Parathyroid adenoma (tissue), 2 donors: ENCODE data around the gene NEDD4L.

ENCODE experiments used
- H2AFZ ChIP-seq: fragments of 300-600 bp; sonication (generic); one replicate; pipeline ENCODE4 v1.7.0; 2017; ENCODE audit warnings: antibody characterized with exemption, mild to moderate bottlenecking
- H3K27ac ChIP-seq: fragments of 300-600 bp; sonication (generic); one replicate; pipeline ENCODE4 v1.7.0; 2017
- H3K27me3 ChIP-seq: fragments of 300-600 bp; sonication (generic); one replicate; pipeline ENCODE4 v1.7.0; 2017; ENCODE audit warnings: low read length; ENCODE audit not compliant: control insufficient read depth, insufficient read depth
- H3K36me3 ChIP-seq: fragments of 300-600 bp; sonication (generic); one replicate; pipeline ENCODE4 v1.7.0; 2017; ENCODE audit warnings: low read length; ENCODE audit not compliant: control insufficient read depth, insufficient read depth
- H3K4me1 ChIP-seq: fragments of 300-600 bp; sonication (generic); one replicate; pipeline ENCODE4 v1.7.0; 2017; ENCODE audit warnings: control low read depth
- H3K4me2 ChIP-seq: fragments of 300-600 bp; sonication (generic); one replicate; pipeline ENCODE4 v1.7.0; 2017; ENCODE audit warnings: low read length
- H3K4me3 ChIP-seq: fragments of 300-600 bp; sonication (generic); one replicate; pipeline ENCODE4 v1.7.0; 2017; ENCODE audit warnings: low read depth, low read length
- H3K79me2 ChIP-seq: fragments of 300-600 bp; sonication (generic); one replicate; pipeline ENCODE4 v1.7.0; 2017; ENCODE audit warnings: control low read depth
- H3K9ac ChIP-seq: fragments of 300-600 bp; sonication (generic); one replicate; pipeline ENCODE4 v1.7.0; 2017; ENCODE audit warnings: mild to moderate bottlenecking
- H3K9me3 ChIP-seq: fragments of 300-600 bp; sonication (generic); one replicate; pipeline ENCODE4 v1.7.0; 2017; ENCODE audit warnings: low read length; ENCODE audit not compliant: control insufficient read depth
- CTCF ChIP-seq: fragments of 300-600 bp; sonication (generic); IDR thresholded peaks from one replicate; pipeline ENCODE4 v1.7.0; 2017; ENCODE audit warnings: antibody characterized with exemption, mild to moderate bottlenecking
- donor health status: primary hyperparathyroidism.

NEDD4L gene

GRCh38 chr18:58069099-58069498 lies 25.1 kb downstream of the NEDD4L start:
- no peaks in the 10 kb centered on the region for H3K4me1 ChIP-seq
- TF ChIP-seq CTCF = no peak
- H3K79me2 ChIP-seq = no peaks in the 10 kb centered on the region
- no peak overlapping the region for H2AFZ ChIP-seq
- no peak overlapping the region for H3K9ac ChIP-seq
- H3K4me3 ChIP-seq = no peak overlapping the region
- no peak overlapping the region for H3K27ac ChIP-seq
- H3K36me3 ChIP-seq = no peaks in the 10 kb centered on the region
- no peaks in the 10 kb centered on the region for H3K27me3 ChIP-seq
- H3K4me2 ChIP-seq = no peak overlapping the region
- H3K9me3 ChIP-seq = no peaks in the 10 kb centered on the region

GRCh38 chr18:58069721-58070292 lies 25.8 kb downstream of the NEDD4L start:
- Histone ChIP-seq H3K27ac (no peak overlapping the region), H3K36me3 (no peaks in the 10 kb centered on the region), H3K4me1 (no peaks in the 10 kb centered on the region), H3K4me2 (no peak overlapping the region), H3K79me2 (no peaks in the 10 kb centered on the region), H3K9me3 (no peaks in the 10 kb centered on the region), H3K27me3 (no peaks in the 10 kb centered on the region), H3K9ac (no peak overlapping the region), H3K4me3 (no peak overlapping the region), H2AFZ (no peak overlapping the region)
- TF ChIP-seq CTCF = no peak

- H3K4me2 ChIP-seq = no peak overlapping the region
- H3K4me3 ChIP-seq = no peak overlapping the region
- no peaks in the 10 kb centered on the region for H3K9me3 ChIP-seq
- H3K4me1 ChIP-seq = no peaks in the 10 kb centered on the region
- H2AFZ ChIP-seq = no peak overlapping the region
- no peak overlapping the region for H3K9ac ChIP-seq
- no peaks in the 10 kb centered on the region for H3K36me3 ChIP-seq
- H3K27me3 ChIP-seq = no peaks in the 10 kb centered on the region
- H3K27ac ChIP-seq = no peak overlapping the region
- TF ChIP-seq CTCF = no peak
- H3K79me2 ChIP-seq = peaks cover 3% of the 10 kb centered on the region
These were observed 32.0 kb downstream of the NEDD4L start for GRCh38 chr18:58076052-58076451.

- H3K4me1 ChIP-seq = no peaks in the 10 kb centered on the region
- H3K9ac ChIP-seq = no peak overlapping the region
- H3K9me3 ChIP-seq = no peaks in the 10 kb centered on the region
- no peaks in the 10 kb centered on the region for H3K36me3 ChIP-seq
- no peak overlapping the region for H3K4me2 ChIP-seq
- H2AFZ ChIP-seq = no peak overlapping the region
- no peaks in the 10 kb centered on the region for H3K27me3 ChIP-seq
- H3K27ac ChIP-seq = no peak overlapping the region
- TF ChIP-seq CTCF = no peak
- H3K4me3 ChIP-seq = no peak overlapping the region
- peaks cover 3% of the 10 kb centered on the region for H3K79me2 ChIP-seq
These were observed 33.3 kb downstream of the NEDD4L start for GRCh38 chr18:58077329-58077728.

- H3K9ac ChIP-seq = no peak overlapping the region
- no peak for TF ChIP-seq CTCF
- no peaks in the 10 kb centered on the region for H3K36me3 ChIP-seq
- H2AFZ ChIP-seq = no peak overlapping the region
- H3K9me3 ChIP-seq = no peaks in the 10 kb centered on the region
- peaks cover 3% of the 10 kb centered on the region for H3K79me2 ChIP-seq
- H3K4me2 ChIP-seq = no peak overlapping the region
- H3K4me1 ChIP-seq = no peaks in the 10 kb centered on the region
- H3K27me3 ChIP-seq = no peaks in the 10 kb centered on the region
- no peak overlapping the region for H3K27ac ChIP-seq
- H3K4me3 ChIP-seq = no peak overlapping the region
These were observed 35.0 kb downstream of the NEDD4L start for GRCh38 chr18:58078889-58079573.
